Endodermal cell (in vitro differentiated cells): ENCODE data around the gene LARP6. TPM values are rescaled to one million over a fixed set of nuclear protein-coding genes. Genes with fewer than 3 reads are reported as not detected.

Experiments
- DNase-seq: peaks from one replicate; pipeline ENCODE4 v3.0.0-alpha.2; 2017
- H3K27ac ChIP-seq: 2 replicates; pipeline ENCODE4 v1.5.1; 2013; ENCODE audit warnings: mild to moderate bottlenecking, low read depth, low read length, moderate library complexity
- H3K27me3 ChIP-seq: 2 replicates; pipeline ENCODE4 v1.6.1; 2013; ENCODE audit warnings: mild to moderate bottlenecking, low read length, moderate library complexity; ENCODE audit not compliant: insufficient read depth, control insufficient read depth, poor library complexity, severe bottlenecking
- H3K36me3 ChIP-seq: 2 replicates; pipeline ENCODE4 v1.7.0; 2013; ENCODE audit warnings: mild to moderate bottlenecking, low read length, moderate library complexity; ENCODE audit not compliant: control insufficient read depth, insufficient read depth
- H3K4me1 ChIP-seq: one replicate; pipeline ENCODE4 v1.7.0; 2013; ENCODE audit warnings: low read length; ENCODE audit not compliant: control insufficient read depth, insufficient read depth
- H3K4me3 ChIP-seq: 2 replicates; pipeline ENCODE4 v1.5.1; 2013; ENCODE audit warnings: mild to moderate bottlenecking, low read length, moderate library complexity
- H3K9ac ChIP-seq: 2 replicates; pipeline ENCODE4 v1.6.1; 2013; ENCODE audit warnings: mild to moderate bottlenecking, low read length, moderate library complexity; ENCODE audit not compliant: poor library complexity, severe bottlenecking; ENCODE audit errors: extremely low read depth
- H3K9me3 ChIP-seq: 2 replicates; pipeline ENCODE4 v1.6.1; 2013; ENCODE audit warnings: mild to moderate bottlenecking, low read length, moderate library complexity; ENCODE audit not compliant: control insufficient read depth
- H3K27ac Mint-ChIP-seq: 2 replicates; pipeline ENCODE4 v1.8.0; 2020; ENCODE audit warnings: mixed read lengths
- H3K27me3 Mint-ChIP-seq: 2 replicates; pipeline ENCODE4 v1.8.0; 2021; ENCODE audit warnings: mild to moderate bottlenecking, mixed read lengths; ENCODE audit not compliant: insufficient read depth
- H3K36me3 Mint-ChIP-seq: 2 replicates; pipeline ENCODE4 v1.8.0; 2020; ENCODE audit warnings: low read depth, mixed read lengths
- H3K4me1 Mint-ChIP-seq: 2 replicates; pipeline ENCODE4 v1.8.0; 2020; ENCODE audit warnings: mixed read lengths
- H3K4me3 Mint-ChIP-seq: 2 replicates; pipeline ENCODE4 v1.8.0; 2020; ENCODE audit warnings: mild to moderate bottlenecking, moderate library complexity, mixed read lengths
- H3K9me3 Mint-ChIP-seq: 2 replicates; pipeline ENCODE4 v1.8.0; 2020; ENCODE audit warnings: mild to moderate bottlenecking, mixed read lengths
- CTCF ChIP-seq: fragments of 200-600 bp; sonication (generic); conservative IDR thresholded peaks from 2 replicates; pipeline ENCODE4 v1.5.0; 2021; ENCODE audit warnings: antibody characterized with exemption, mild to moderate bottlenecking
- whole genome bisulfite sequencing, 2 experiments: methylation state at CpG; one replicate each; pipeline versions ENCODE4 v1.1.5 to v1.1.7; 2013; ENCODE audit warnings: missing lambda C conversion rate in 2 of 2, mixed read lengths in 1 of 2; ENCODE audit not compliant: insufficient coverage in 1 of 2, insufficient read length in 1 of 2; 5-methylcytosine and 5-hydroxymethylcytosine counted together
- total RNA-seq, 2 donors: library from RNA; stranded (reverse); fragmentation: NEBNext Ultra II Directional in 1 of 2; extraction: Animal tissue kit (Norgen Biotek cat#: 25700) in 1 of 2; gene quantifications; 2 replicates in 1 of 2; 3 replicates in 1 of 2; pipeline ENCODE4 v1.2.1, GENCODE V29; 2021

The LARP6 gene
- total RNA-seq, 2 donors from 2014 or later = 24.0 to 24.9 TPM

GRCh38 chr15:70797464-70797863 lies 56.5 kb downstream of the LARP6 start:
- H3K36me3 ChIP-seq = no peaks in the 10 kb centered on the region
- no peak for TF ChIP-seq CTCF
- no peak for DNase-seq
- Mint-ChIP-seq H3K4me1 (peaks cover 4% of the 10 kb centered on the region), H3K9me3 (no peaks in the 10 kb centered on the region), H3K4me3 (no peak overlapping the region), H3K27me3 (peaks cover 1% of the 10 kb centered on the region), H3K27ac (no peak overlapping the region), H3K36me3 (no peaks in the 10 kb centered on the region)
- no peak overlapping the region for H3K4me3 ChIP-seq
- no peaks in the 10 kb centered on the region for H3K27me3 ChIP-seq
- 90 to 96% methylated on average over 5 of the region's 5 CpGs for WGBS, 2 experiments
- H3K27ac ChIP-seq = no peak overlapping the region
- H3K9ac ChIP-seq = no peak overlapping the region
- H3K4me1 ChIP-seq = no peaks in the 10 kb centered on the region
- no peaks in the 10 kb centered on the region for H3K9me3 ChIP-seq

- Histone ChIP-seq H3K9ac (no peak overlapping the region), H3K36me3 (no peaks in the 10 kb centered on the region), H3K4me3 (no peak overlapping the region), H3K27me3 (no peaks in the 10 kb centered on the region), H3K9me3 (no peaks in the 10 kb centered on the region), H3K27ac (no peak overlapping the region), H3K4me1 (no peaks in the 10 kb centered on the region)
- Mint-ChIP-seq H3K36me3 (no peaks in the 10 kb centered on the region), H3K27me3 (peaks cover 1% of the 10 kb centered on the region), H3K9me3 (no peaks in the 10 kb centered on the region), H3K4me3 (no peak overlapping the region), H3K27ac (no peak overlapping the region), H3K4me1 (peaks cover 4% of the 10 kb centered on the region)
- 91 to 94% methylated on average over 8 to 14 of the region's 14 CpGs for WGBS, 2 experiments
- DNase-seq = no peak
- TF ChIP-seq CTCF = no peak
Observed at GRCh38 chr15:70796516-70797310, 57.2 kb downstream of the LARP6 start.

GRCh38 chr15:70795311-70795665 lies 58.7 kb downstream of the LARP6 start:
- DNase-seq = no peak
- H3K4me3 ChIP-seq = no peak overlapping the region
- no peaks in the 10 kb centered on the region for H3K27me3 ChIP-seq
- no peak overlapping the region for H3K27ac ChIP-seq
- H3K27me3 Mint-ChIP-seq = peaks cover 1% of the 10 kb centered on the region
- H3K4me3 Mint-ChIP-seq = no peak overlapping the region
- 90 to 100% methylated on average over 2 of the region's 2 CpGs for WGBS, 2 experiments
- H3K4me1 ChIP-seq = no peaks in the 10 kb centered on the region
- H3K9ac ChIP-seq = no peak overlapping the region
- no peak overlapping the region for H3K27ac Mint-ChIP-seq
- no peaks in the 10 kb centered on the region for H3K9me3 ChIP-seq
- no peak for TF ChIP-seq CTCF
- H3K36me3 Mint-ChIP-seq = no peaks in the 10 kb centered on the region
- no peaks in the 10 kb centered on the region for H3K9me3 Mint-ChIP-seq
- H3K36me3 ChIP-seq = no peaks in the 10 kb centered on the region
- H3K4me1 Mint-ChIP-seq = peaks cover 4% of the 10 kb centered on the region
